GM06990 (cell line): Measurements from ENCODE around the gene TRAF3.

Experiments
- DNase-seq: peaks from one replicate; pipeline ENCODE4 v3.0.0-alpha.2; 2011; ENCODE audit not compliant: insufficient read length; ENCODE audit errors: extremely low read depth
- H3K27me3 ChIP-seq: replicated peaks from 2 replicates; pipeline ENCODE4 v1.6.0; 2011; ENCODE audit warnings: low read length; ENCODE audit not compliant: control insufficient read depth, insufficient read depth
- H3K36me3 ChIP-seq: 2 replicates; pipeline ENCODE4 v1.5.1; 2011; ENCODE audit warnings: low read length; ENCODE audit not compliant: control insufficient read depth, insufficient read depth
- H3K4me3 ChIP-seq: replicated peaks from 2 replicates; pipeline ENCODE4 v1.5.1; 2011; ENCODE audit warnings: low read depth, mild to moderate bottlenecking, control low read depth, low read length
- CTCF ChIP-seq: IDR thresholded peaks from 2 replicates; pipeline ENCODE4 v1.5.1; 2011; ENCODE audit warnings: low read length, control low read depth, mild to moderate bottlenecking, inconsistent platforms; ENCODE audit not compliant: insufficient read depth, poor library complexity, severe bottlenecking

TRAF3 gene

GRCh38 chr14:102951034-102951433 is 173.8 kb downstream of the TRAF3 start:
- no peak for TF ChIP-seq CTCF
- no peaks in the 10 kb centered on the region for H3K27me3 ChIP-seq
- DNase-seq, result no peak
- peaks cover 7% of the 10 kb centered on the region for H3K36me3 ChIP-seq
- H3K4me3 ChIP-seq, result no peak overlapping the region

GRCh38 chr14:102951799-102952198 is 174.6 kb downstream of the TRAF3 start:
- Histone ChIP-seq H3K4me3 (no peak overlapping the region), H3K36me3 (peaks cover 5% of the 10 kb centered on the region), H3K27me3 (no peaks in the 10 kb centered on the region)
- no peak for TF ChIP-seq CTCF
- no peak for DNase-seq

DNA sequence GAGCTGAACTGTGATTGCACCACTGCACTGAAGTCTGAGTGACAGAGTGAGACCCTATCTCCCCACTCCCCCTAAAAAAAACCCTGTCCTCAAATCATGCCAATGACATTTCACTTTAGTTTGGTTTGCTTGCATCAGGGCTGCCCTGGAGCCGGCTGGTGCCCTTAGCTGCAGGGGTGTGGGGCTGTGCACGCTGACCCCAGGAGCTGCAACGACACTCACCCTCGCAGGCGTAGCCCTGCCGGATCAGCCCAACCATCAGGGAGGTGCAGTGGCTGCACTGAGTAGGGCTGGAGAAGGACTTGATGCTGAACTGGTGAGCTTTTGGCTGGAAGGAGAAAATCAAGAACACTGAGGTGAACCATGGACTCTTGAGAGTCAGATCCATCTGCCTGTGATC is 175.0 kb downstream of the TRAF3 start:
- H3K4me3 ChIP-seq, result no peak overlapping the region
- no peak for DNase-seq
- H3K27me3 ChIP-seq, result no peaks in the 10 kb centered on the region
- H3K36me3 ChIP-seq, result peaks cover 5% of the 10 kb centered on the region
- TF ChIP-seq CTCF, result no peak

GRCh38 chr14:102953100-102953499 is 175.9 kb downstream of the TRAF3 start:
- no peak for DNase-seq
- no peak for TF ChIP-seq CTCF

DNA sequence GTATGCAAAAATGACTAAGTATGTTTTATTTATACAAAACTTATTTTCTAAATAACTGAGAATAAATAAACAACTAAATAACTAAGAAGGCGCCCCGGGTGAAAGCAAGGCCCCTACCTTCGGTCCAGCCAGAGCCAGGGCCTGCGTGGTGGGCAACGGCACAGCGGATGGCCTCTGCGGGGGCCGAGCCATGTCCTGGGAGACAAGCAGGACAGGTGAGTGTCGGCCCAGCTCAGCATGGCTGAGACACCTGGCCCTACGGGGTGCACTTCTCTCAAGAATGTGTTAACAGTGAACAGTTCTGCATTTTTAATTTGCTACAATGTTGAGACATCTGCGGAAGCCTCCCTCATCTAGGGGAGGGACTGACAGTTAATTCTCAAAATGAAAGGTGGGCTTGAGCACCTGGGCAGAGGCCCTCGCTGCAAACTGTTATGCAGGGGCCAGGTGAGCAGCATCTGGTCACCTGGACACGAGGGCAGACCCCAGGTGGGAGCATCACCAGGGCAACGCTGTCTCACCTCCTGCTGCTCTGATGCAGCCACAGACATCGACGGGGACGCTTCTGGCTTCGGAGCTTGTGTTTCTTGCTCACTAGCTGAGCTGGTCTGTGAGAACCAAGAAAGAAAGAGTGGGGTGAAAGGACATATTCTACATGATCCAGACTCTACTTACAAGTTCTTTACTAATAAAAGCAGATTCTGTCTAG is 177.0 kb downstream of the TRAF3 start:
- peaks cover 9% of the 10 kb centered on the region for H3K36me3 ChIP-seq
- no peak for DNase-seq
- TF ChIP-seq CTCF, result no peak

More at GRCh38 chr14:102953100-102953499, 175.9 kb downstream of the TRAF3 start:
- Histone ChIP-seq H3K4me3 (no peak overlapping the region), H3K27me3 (no peaks in the 10 kb centered on the region), H3K36me3 (peaks cover 5% of the 10 kb centered on the region)

More for the DNA sequence above, 177.0 kb downstream of the TRAF3 start:
- H3K4me3 ChIP-seq, result no peak overlapping the region
- H3K27me3 ChIP-seq, result no peaks in the 10 kb centered on the region
